Activated T-cell treated with anti-CD3 and anti-CD28 coated beads, Interleukin-2, amount 50 U/mL, for 4 hours (primary cell): ENCODE data around the gene BNC2. TPM values are rescaled to one million over a fixed set of nuclear protein-coding genes. Genes with fewer than 3 reads are reported as not detected.

ENCODE experiments used
- ATAC-seq, 2 donors: fragments of 200-7000 bp; cut with Tn5 transposase; one replicate each; pipeline ENCODE4 v1.10.0; 2021
- DNase-seq: peaks from one replicate; pipeline ENCODE4 v3.0.0-alpha.2; 2020
- H3K27me3 Mint-ChIP-seq: one replicate; pipeline ENCODE4 v1.8.0; 2021; ENCODE audit warnings: low read depth, mixed read lengths
- H3K36me3 Mint-ChIP-seq: one replicate; pipeline ENCODE4 v1.8.0; 2022; ENCODE audit warnings: mixed read lengths; ENCODE audit not compliant: insufficient read depth
- H3K4me1 Mint-ChIP-seq: one replicate; pipeline ENCODE4 v1.8.0; 2021; ENCODE audit warnings: low read depth, mixed read lengths
- H3K4me3 Mint-ChIP-seq: one replicate; pipeline ENCODE4 v1.8.0; 2021; ENCODE audit warnings: mild to moderate bottlenecking, moderate library complexity, mixed read lengths
- H3K9me3 Mint-ChIP-seq: one replicate; pipeline ENCODE4 v1.8.0; 2021; ENCODE audit warnings: mixed read lengths
- total RNA-seq, 3 donors: library from RNA; stranded (reverse); gene quantifications; one replicate each; pipeline ENCODE4 v1.2.1, GENCODE V29; 2021

The BNC2 gene
- total RNA-seq, 3 donors from 2014 or later, result 0.08 to 0.29 (median 0.25) TPM

DNA sequence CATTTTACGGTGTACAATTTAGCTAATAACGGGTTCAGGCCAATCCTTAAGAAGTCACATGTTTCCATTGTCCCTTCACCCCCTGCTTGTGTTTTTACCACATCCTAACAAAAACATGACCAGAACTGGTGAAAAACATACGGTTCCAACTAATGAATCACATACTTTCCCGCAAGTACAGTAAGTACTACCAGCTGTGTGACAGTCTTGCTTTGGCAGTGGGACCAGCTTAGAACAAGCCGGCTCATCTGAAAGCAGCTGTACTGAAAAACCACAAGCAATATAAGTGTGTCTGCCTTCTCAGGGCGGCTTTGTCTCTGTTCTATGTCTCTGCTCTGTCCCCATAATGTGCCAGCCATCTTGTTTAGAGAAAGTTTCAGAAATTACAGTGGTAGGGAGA lies 242.5 kb downstream of the BNC2 start:
- Mint-ChIP-seq H3K36me3 (no peaks in the 10 kb centered on the region), H3K4me3 (no peak overlapping the region), H3K27me3 (no peaks in the 10 kb centered on the region), H3K9me3 (no peaks in the 10 kb centered on the region), H3K4me1 (no peaks in the 10 kb centered on the region)
- no peak for DNase-seq
- ATAC-seq, result no peak

GRCh38 chr9:16627521-16627920 lies 242.9 kb downstream of the BNC2 start:
- no peak for DNase-seq
- no peak overlapping the region for H3K4me3 Mint-ChIP-seq
- H3K9me3 Mint-ChIP-seq, result no peaks in the 10 kb centered on the region
- no peak for ATAC-seq
- H3K36me3 Mint-ChIP-seq, result no peaks in the 10 kb centered on the region
- no peaks in the 10 kb centered on the region for H3K27me3 Mint-ChIP-seq
- no peaks in the 10 kb centered on the region for H3K4me1 Mint-ChIP-seq

DNA sequence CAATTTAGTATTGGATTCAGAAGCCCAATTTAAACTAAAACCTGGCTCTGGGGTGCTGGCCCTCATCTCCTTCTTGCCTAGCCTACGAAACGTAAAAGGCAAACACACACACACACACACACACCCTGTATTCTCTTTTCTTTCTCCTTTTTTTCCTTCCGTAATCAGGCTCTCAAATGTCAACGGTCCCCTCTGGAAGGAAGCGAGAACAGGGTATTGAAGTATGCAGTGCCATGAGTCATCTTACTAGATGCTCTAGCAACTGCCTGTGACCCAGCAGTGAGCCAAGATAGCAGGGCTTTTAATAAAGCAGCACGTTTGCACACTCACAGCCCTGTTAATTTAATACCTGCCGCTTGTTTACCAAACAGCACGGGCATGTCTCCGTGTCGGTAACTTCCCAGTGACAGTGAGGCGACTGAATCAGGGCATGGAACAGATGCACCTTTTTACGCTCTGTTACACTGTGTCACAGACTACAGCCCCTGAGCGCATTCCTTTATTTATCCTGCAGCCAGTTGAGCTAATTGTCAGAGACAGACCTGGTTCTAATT lies 243.8 kb downstream of the BNC2 start:
- Mint-ChIP-seq H3K9me3 (no peaks in the 10 kb centered on the region), H3K27me3 (no peaks in the 10 kb centered on the region), H3K4me3 (no peak overlapping the region), H3K36me3 (no peaks in the 10 kb centered on the region), H3K4me1 (no peaks in the 10 kb centered on the region)
- ATAC-seq, result no peak
- DNase-seq, result no peak

GRCh38 chr9:16625811-16626210 lies 244.7 kb downstream of the BNC2 start:
- H3K4me3 Mint-ChIP-seq, result no peak overlapping the region
- H3K27me3 Mint-ChIP-seq, result no peaks in the 10 kb centered on the region
- ATAC-seq, result no peak

DNA sequence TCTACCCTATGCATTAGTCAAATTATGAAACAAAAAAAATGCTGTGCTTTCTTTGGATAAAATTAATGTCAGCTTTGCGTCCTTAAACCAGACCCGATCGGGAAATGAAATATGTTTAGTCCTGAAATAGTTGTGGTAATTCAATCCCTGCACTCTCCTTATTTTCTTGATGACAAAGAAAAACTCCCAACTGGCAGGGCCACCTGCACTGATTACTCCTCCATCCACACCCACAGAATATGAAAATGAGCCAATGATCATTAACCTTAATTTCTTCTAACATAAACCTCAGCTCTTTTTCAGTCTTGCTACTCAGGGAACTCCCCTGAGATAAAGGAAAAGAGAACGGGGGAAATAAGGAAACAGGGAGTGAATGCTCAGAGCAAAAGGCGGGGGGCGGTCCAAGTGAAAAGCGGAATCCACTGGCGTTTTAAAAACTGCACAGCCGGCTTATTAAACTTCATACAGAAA lies 245.3 kb downstream of the BNC2 start:
- ATAC-seq (no peak), DNase-seq (no peak)
- Mint-ChIP-seq H3K27me3 (no peaks in the 10 kb centered on the region), H3K9me3 (no peaks in the 10 kb centered on the region), H3K4me3 (no peak overlapping the region), H3K4me1 (no peaks in the 10 kb centered on the region), H3K36me3 (no peaks in the 10 kb centered on the region)

More at GRCh38 chr9:16625811-16626210, 244.7 kb downstream of the BNC2 start:
- Mint-ChIP-seq H3K9me3 (no peaks in the 10 kb centered on the region), H3K36me3 (no peaks in the 10 kb centered on the region), H3K4me1 (no peaks in the 10 kb centered on the region)
- no peak for DNase-seq

- Mint-ChIP-seq H3K36me3 (no peaks in the 10 kb centered on the region), H3K4me3 (no peak overlapping the region), H3K27me3 (no peaks in the 10 kb centered on the region), H3K4me1 (no peaks in the 10 kb centered on the region), H3K9me3 (no peaks in the 10 kb centered on the region)
- DNase-seq (no peak), ATAC-seq (no peak)
These were observed 245.7 kb downstream of the BNC2 start for GRCh38 chr9:16624744-16625117.

GRCh38 chr9:16623989-16624743 lies 246.3 kb downstream of the BNC2 start:
- Mint-ChIP-seq H3K27me3 (no peaks in the 10 kb centered on the region), H3K9me3 (no peaks in the 10 kb centered on the region), H3K4me3 (no peak overlapping the region), H3K4me1 (no peaks in the 10 kb centered on the region), H3K36me3 (no peaks in the 10 kb centered on the region)
- ATAC-seq (no peak), DNase-seq (no peak)

DNA sequence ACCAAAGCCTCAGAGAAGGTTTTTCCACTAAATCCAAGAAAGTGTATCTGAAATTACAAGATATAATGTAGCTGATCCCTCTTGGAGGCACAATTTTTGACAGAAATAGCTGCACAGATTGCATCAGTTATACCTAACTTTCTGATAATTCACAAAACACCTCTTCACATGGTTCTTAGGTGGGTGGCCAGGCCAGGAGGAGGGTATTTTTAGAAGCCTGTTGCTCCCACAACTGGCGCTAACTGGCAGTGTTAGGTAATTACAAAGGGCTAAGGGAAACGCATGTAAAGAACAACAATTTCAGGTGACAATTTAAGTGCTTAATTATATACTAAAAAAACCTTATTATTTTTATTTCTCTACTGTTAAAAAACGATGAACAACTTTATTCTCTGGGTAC lies 247.9 kb downstream of the BNC2 start:
- Mint-ChIP-seq H3K4me1 (no peaks in the 10 kb centered on the region), H3K9me3 (no peaks in the 10 kb centered on the region)

DNA sequence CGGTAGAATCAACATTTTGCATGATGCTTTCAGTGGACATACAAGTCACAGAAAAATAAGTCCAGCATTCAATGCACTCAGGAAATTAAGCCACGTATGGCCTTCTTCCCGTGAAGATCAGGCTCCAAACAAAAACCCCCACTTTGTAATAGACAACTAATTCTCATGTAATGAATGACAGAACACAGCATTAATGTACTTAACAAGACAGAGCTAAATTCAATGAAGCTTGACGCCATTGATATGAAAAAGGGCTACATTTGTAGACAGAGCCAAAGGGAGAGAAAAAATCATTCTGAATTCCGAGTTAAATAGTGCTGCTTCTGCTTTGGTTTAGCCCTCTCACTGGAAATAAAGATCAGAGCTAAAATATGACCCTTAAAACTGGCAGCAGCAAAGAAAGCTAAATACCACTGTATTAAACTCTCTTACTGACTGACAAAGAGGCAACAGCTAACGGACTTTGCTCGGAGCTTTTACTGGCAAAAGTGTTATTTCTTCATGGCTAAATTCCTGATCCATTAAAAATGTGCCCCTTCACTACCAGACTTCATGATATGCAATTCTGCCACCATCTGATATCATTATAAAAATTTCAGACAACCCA lies 250.5 kb downstream of the BNC2 start:
- Mint-ChIP-seq H3K9me3 (no peaks in the 10 kb centered on the region), H3K27me3 (no peaks in the 10 kb centered on the region), H3K36me3 (no peaks in the 10 kb centered on the region), H3K4me3 (no peak overlapping the region), H3K4me1 (no peaks in the 10 kb centered on the region)
- no peak for ATAC-seq
- no peak for DNase-seq

More for the DNA sequence above, 247.9 kb downstream of the BNC2 start:
- Mint-ChIP-seq H3K36me3 (no peaks in the 10 kb centered on the region), H3K4me3 (no peak overlapping the region), H3K27me3 (no peaks in the 10 kb centered on the region)
- ATAC-seq, result no peak
- no peak for DNase-seq

- H3K9me3 Mint-ChIP-seq, result no peaks in the 10 kb centered on the region
- H3K4me3 Mint-ChIP-seq, result no peak overlapping the region
- no peaks in the 10 kb centered on the region for H3K4me1 Mint-ChIP-seq
- no peak for ATAC-seq
- no peaks in the 10 kb centered on the region for H3K36me3 Mint-ChIP-seq
- DNase-seq, result no peak
- H3K27me3 Mint-ChIP-seq, result no peaks in the 10 kb centered on the region
These were observed 251.1 kb downstream of the BNC2 start for GRCh38 chr9:16619402-16619801.

- no peaks in the 10 kb centered on the region for H3K9me3 Mint-ChIP-seq
- ATAC-seq (no peak), DNase-seq (no peak)
- H3K4me3 Mint-ChIP-seq, result no peak overlapping the region
- no peaks in the 10 kb centered on the region for H3K36me3 Mint-ChIP-seq
- H3K4me1 Mint-ChIP-seq, result no peaks in the 10 kb centered on the region
- H3K27me3 Mint-ChIP-seq, result no peaks in the 10 kb centered on the region
These were observed 251.9 kb downstream of the BNC2 start for GRCh38 chr9:16618524-16618923.

- no peaks in the 10 kb centered on the region for H3K4me1 Mint-ChIP-seq
- no peak for DNase-seq
- no peaks in the 10 kb centered on the region for H3K27me3 Mint-ChIP-seq
- no peaks in the 10 kb centered on the region for H3K36me3 Mint-ChIP-seq
- H3K9me3 Mint-ChIP-seq, result peaks cover 6% of the 10 kb centered on the region
- no peak for ATAC-seq
- H3K4me3 Mint-ChIP-seq, result no peak overlapping the region
These were observed 253.8 kb downstream of the BNC2 start for GRCh38 chr9:16616686-16617085.

- no peaks in the 10 kb centered on the region for H3K36me3 Mint-ChIP-seq
- DNase-seq, result no peak
- H3K27me3 Mint-ChIP-seq, result no peaks in the 10 kb centered on the region
- no peak overlapping the region for H3K4me3 Mint-ChIP-seq
- H3K9me3 Mint-ChIP-seq, result peaks cover 6% of the 10 kb centered on the region
- H3K4me1 Mint-ChIP-seq, result no peaks in the 10 kb centered on the region
- ATAC-seq, result no peak
These were observed 255.0 kb downstream of the BNC2 start for GRCh38 chr9:16615451-16615850.

GRCh38 chr9:16613605-16614004 lies 256.9 kb downstream of the BNC2 start:
- H3K4me1 Mint-ChIP-seq, result no peaks in the 10 kb centered on the region
- ATAC-seq (no peak), DNase-seq (no peak)
- no peak overlapping the region for H3K4me3 Mint-ChIP-seq
- peaks cover 6% of the 10 kb centered on the region for H3K9me3 Mint-ChIP-seq
- no peaks in the 10 kb centered on the region for H3K27me3 Mint-ChIP-seq
- no peaks in the 10 kb centered on the region for H3K36me3 Mint-ChIP-seq

DNA sequence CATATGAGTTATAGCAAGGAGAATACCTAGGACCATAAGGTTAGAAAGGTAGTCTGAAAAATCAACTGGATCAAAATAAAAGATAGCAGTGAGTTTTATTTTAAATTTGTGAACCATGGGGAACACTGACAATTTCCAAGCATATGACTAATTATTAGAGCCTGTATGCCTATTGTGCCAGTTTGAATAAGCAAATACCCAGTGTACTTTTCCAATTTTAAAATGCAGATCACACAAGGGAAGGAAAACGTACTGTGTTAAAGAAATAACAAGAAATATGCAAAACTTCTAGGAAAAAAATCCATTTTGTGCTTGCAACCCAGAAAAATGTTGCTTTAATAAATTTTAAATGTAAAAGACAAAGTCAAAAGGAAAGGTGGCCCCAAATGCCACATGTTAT lies 257.4 kb downstream of the BNC2 start:
- Mint-ChIP-seq H3K4me1 (no peaks in the 10 kb centered on the region), H3K36me3 (no peaks in the 10 kb centered on the region), H3K9me3 (peaks cover 6% of the 10 kb centered on the region), H3K4me3 (no peak overlapping the region), H3K27me3 (no peaks in the 10 kb centered on the region)
- ATAC-seq (no peak), DNase-seq (no peak)
